Measurements from ENCODE around the gene SIGLEC10. TPM values are rescaled to one million over a fixed set of nuclear protein-coding genes. Genes with fewer than 3 reads are reported as not detected.
"Not testable (repeated sequence)": the region's sequence is repeated elsewhere in the genome, so short reads cannot be mapped to it uniquely, and the experiment has no call there.

Gene SIGLEC10
- total RNA-seq, 5 donors from 2014 or later (not counting 1 experiment from before 2014, with no cell fraction given): 0.67 to 6.7 (median 1.8) TPM

DNA sequence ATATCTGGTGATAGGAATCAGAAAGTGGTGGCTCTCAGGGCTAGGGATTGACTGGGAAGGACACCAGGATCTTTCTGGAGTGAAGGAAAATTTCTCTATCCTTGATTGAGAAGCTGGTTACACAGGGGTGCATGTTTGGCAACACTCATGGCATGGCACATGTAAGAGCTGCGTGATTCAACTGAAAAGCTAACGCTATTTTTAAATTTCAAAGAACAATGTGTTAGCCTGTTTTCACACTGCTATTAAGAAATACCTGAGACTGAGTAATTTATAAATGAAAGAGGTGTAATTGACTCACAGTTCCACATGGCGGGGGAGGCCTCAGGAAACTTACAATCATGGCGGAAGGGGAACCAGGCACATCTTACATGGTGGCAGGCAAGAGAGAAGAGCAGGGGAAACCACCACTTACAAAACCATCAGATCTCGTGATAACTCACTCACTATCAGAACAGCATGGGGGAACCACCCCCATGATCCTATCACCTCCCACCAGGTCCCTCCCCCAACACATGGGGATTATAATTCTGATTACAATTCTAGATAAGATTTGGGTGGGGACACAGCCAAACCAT is 33.4 kb upstream of the SIGLEC10 start:
- Mint-ChIP-seq H3K9me3 (peaks cover 0 to 7% (median 4%) of the 10 kb centered on the region in 3 donors), H3K4me3 (no peak overlapping the region), H3K27me3 (peaks cover 3 to 18% of the 10 kb centered on the region in 2 donors), H3K27ac (no peak overlapping the region), H3K4me1 (peaks cover 18 to 27% (median 25%) of the 10 kb centered on the region in 3 donors), H3K36me3 (no peaks in the 10 kb centered on the region)
- H3K27me3 ChIP-seq (replicated peaks in 1 of 2; ENCODE audit: control insufficient read depth in 2 of 2, extremely low read depth in 1 of 2, insufficient read depth in 2 of 2, low read length in 1 of 2): peaks cover 0 to 15% of the 10 kb centered on the region in 2 experiments
- no peak overlapping the region for H3K27ac ChIP-seq (ENCODE audit: low read length)
- no peak for ATAC-seq (replicated peaks in 1 of 4)
- no peaks in the 10 kb centered on the region for H3K36me3 ChIP-seq (ENCODE audit: control insufficient read depth in 2 of 2, extremely low read depth in 1 of 2, insufficient read depth in 1 of 2, low read length in 1 of 2)
- POLR2A ChIA-PET: no interaction called here
- DNase-seq: no peak
- CTCF ChIA-PET: interaction anchor here in 1 of 2 donors (0.9 kb wide), 1 partner anchor 22 kb away, joined by 3 read pairs; no protein-coding TSS in a partner anchor
- H3K4me3 ChIP-seq (ENCODE audit: control insufficient read depth in 1 of 2, extremely low read depth in 1 of 2, low read length in 1 of 2): no peak overlapping the region
- WGBS (ENCODE audit: insufficient coverage): 83% methylated on average over 1 of the region's 5 CpGs
- H3K4me1 ChIP-seq (ENCODE audit: control insufficient read depth in 1 of 2, extremely low read depth in 1 of 2, insufficient read depth in 2 of 2, low read length in 2 of 2): peaks cover 6 to 12% of the 10 kb centered on the region in 2 experiments
- no peaks in the 10 kb centered on the region for H3K9me3 ChIP-seq

DNA sequence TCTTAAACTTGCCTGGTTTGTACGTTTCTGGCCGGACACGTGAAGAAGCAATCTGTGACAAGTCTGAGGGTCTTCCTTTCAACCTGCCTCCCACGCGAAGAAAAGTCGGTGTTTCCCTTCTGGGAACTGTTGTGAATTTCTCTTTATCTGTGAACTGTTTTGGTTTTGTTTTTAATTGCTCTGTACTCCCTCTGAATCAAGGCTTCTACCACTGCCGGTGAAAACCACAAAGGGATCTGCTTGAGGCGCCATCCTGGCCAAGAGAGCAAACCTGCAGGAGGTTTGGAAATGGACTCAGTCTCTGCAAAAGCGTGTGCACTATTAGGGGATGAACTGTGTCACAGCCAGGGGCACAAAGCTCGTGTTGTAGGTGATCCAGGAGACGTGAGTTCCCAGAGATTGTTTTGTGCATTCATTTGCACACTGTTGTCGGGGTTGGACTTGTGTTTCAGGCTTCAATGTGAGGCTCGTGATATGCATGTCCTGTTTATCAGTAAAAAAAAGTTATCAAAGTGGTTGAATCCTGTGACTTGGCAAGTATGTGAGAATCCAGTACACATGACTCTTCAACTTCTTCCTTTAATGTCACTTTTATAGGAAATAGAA is 31.1 kb upstream of the SIGLEC10 start:
- peaks cover under 1 to 7% of the 10 kb centered on the region in 2 donors for H3K27me3 Mint-ChIP-seq
- H3K4me1 Mint-ChIP-seq: peaks cover 18 to 27% (median 25%) of the 10 kb centered on the region in 3 donors
- H3K4me3 Mint-ChIP-seq: peak overlapping the region; percentile 68 to 72 (median 68)
- Histone ChIP-seq H3K36me3 (ENCODE audit: control insufficient read depth in 2 of 2, extremely low read depth in 1 of 2, insufficient read depth in 1 of 2, low read length in 1 of 2) (no peaks in the 10 kb centered on the region), H3K9me3 (no peaks in the 10 kb centered on the region), H3K4me1 (ENCODE audit: control insufficient read depth in 1 of 2, extremely low read depth in 1 of 2, insufficient read depth in 2 of 2, low read length in 2 of 2) (peaks cover 6 to 12% of the 10 kb centered on the region in 2 experiments), H3K27me3 (replicated peaks in 1 of 2; ENCODE audit: control insufficient read depth in 2 of 2, extremely low read depth in 1 of 2, insufficient read depth in 2 of 2, low read length in 1 of 2) (peaks cover 0 to 6% of the 10 kb centered on the region in 2 experiments), H3K27ac (ENCODE audit: low read length) (no peak overlapping the region), H3K4me3 (ENCODE audit: control insufficient read depth in 1 of 2, extremely low read depth in 1 of 2, low read length in 1 of 2) (no peak overlapping the region)
- ATAC-seq (replicated peaks in 1 of 4) (peak; percentile 50 to 63 (median 58)), DNase-seq (peak in 1 of 35 experiments; percentile 13)
- CTCF ChIA-PET: no interaction called here
- peaks cover 0 to 7% (median 4%) of the 10 kb centered on the region in 3 donors for H3K9me3 Mint-ChIP-seq
- 4% methylated on average over 9 of the region's 13 CpGs for WGBS (ENCODE audit: insufficient coverage)
- peak overlapping the region; percentile 83 to 92 for H3K27ac Mint-ChIP-seq
- POLR2A ChIA-PET: no interaction called here
- H3K36me3 Mint-ChIP-seq: no peaks in the 10 kb centered on the region

DNA sequence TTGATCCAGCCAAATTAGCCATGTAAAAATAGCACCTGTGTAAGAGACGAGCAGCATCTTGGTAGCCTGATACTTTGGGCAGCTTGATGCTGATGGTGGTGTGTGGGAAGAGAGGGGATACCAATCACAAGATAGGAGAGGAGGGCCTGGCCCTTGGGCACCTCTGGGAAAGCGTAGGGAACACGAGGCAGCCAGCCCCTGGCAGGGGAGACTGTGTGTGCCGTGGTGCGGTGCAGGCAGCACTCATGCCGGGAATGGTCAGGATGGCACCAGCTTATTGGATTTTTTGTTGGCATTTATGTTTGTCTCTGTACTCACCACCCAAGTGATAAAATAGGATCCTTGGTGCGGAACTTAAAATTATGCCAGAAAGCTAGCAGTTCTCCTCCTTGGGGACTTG is 30.6 kb upstream of the SIGLEC10 start:
- WGBS (ENCODE audit: insufficient coverage): 84% methylated on average over 7 of the region's 7 CpGs
- H3K27me3 Mint-ChIP-seq: peaks cover 0 to 5% of the 10 kb centered on the region in 2 donors
- CTCF ChIA-PET: no interaction called here
- H3K4me1 Mint-ChIP-seq: peaks cover 19 to 30% (median 25%) of the 10 kb centered on the region in 3 donors
- H3K9me3 ChIP-seq: no peaks in the 10 kb centered on the region
- peak overlapping the region; percentile 68 to 72 (median 68) for H3K4me3 Mint-ChIP-seq
- H3K9me3 Mint-ChIP-seq: peaks cover 0 to 7% (median 4%) of the 10 kb centered on the region in 3 donors
- DNase-seq (no peak), ATAC-seq (replicated peaks in 1 of 4) (no peak)
- H3K27ac Mint-ChIP-seq: peak overlapping the region; percentile 83 to 92
- H3K4me1 ChIP-seq (ENCODE audit: control insufficient read depth in 1 of 2, extremely low read depth in 1 of 2, insufficient read depth in 2 of 2, low read length in 2 of 2): peaks cover 6 to 12% of the 10 kb centered on the region in 2 experiments
- H3K27me3 ChIP-seq (replicated peaks in 1 of 2; ENCODE audit: control insufficient read depth in 2 of 2, extremely low read depth in 1 of 2, insufficient read depth in 2 of 2, low read length in 1 of 2): peaks cover 0 to 6% of the 10 kb centered on the region in 2 experiments
- H3K4me3 ChIP-seq (ENCODE audit: control insufficient read depth in 1 of 2, extremely low read depth in 1 of 2, low read length in 1 of 2): no peak overlapping the region
- H3K36me3 ChIP-seq (ENCODE audit: control insufficient read depth in 2 of 2, extremely low read depth in 1 of 2, insufficient read depth in 1 of 2, low read length in 1 of 2): no peaks in the 10 kb centered on the region
- no peaks in the 10 kb centered on the region for H3K36me3 Mint-ChIP-seq
- POLR2A ChIA-PET: no interaction called here
- no peak overlapping the region for H3K27ac ChIP-seq (ENCODE audit: low read length)

DNA sequence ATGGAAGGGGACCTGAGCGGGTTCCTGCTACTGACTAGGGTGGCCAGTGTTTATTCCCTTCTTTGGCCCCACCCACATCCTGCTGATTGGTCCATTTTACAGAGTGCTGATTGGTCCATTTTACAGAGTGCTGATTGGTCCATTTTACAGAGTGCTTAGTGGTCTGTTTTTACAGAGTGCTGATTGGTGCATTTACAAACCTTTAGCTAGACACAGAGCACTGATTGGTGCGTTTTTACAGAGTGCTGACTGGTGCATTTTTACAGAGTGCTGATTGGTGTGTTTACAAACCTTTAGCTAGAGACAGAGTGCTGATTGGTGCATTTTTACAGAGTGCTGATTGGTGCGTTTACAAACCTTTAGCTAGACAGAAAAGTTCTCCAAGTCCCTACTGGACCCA is 30.1 kb upstream of the SIGLEC10 start:
- H3K27ac Mint-ChIP-seq: peak overlapping the region; percentile 71 to 83
- POLR2A ChIA-PET; H3K9me3 ChIP-seq; H3K27me3 ChIP-seq (replicated peaks in 1 of 2; ENCODE audit: control insufficient read depth in 2 of 2, extremely low read depth in 1 of 2, insufficient read depth in 2 of 2, low read length in 1 of 2); H3K36me3 ChIP-seq (ENCODE audit: control insufficient read depth in 2 of 2, extremely low read depth in 1 of 2, insufficient read depth in 1 of 2, low read length in 1 of 2); ATAC-seq (replicated peaks in 1 of 4); DNase-seq; H3K27ac ChIP-seq (ENCODE audit: low read length); H3K27me3 Mint-ChIP-seq; H3K9me3 Mint-ChIP-seq; H3K4me3 ChIP-seq (ENCODE audit: control insufficient read depth in 1 of 2, extremely low read depth in 1 of 2, low read length in 1 of 2); H3K36me3 Mint-ChIP-seq; CTCF ChIA-PET: not testable (repeated sequence)
- H3K4me1 Mint-ChIP-seq: peaks cover 24 to 35% (median 28%) of the 10 kb centered on the region in 3 donors
- H3K4me1 ChIP-seq (ENCODE audit: control insufficient read depth in 1 of 2, extremely low read depth in 1 of 2, insufficient read depth in 2 of 2, low read length in 2 of 2): peaks cover 6 to 12% of the 10 kb centered on the region in 2 experiments
- peak overlapping the region in 1 of 3 donors; percentile 72 for H3K4me3 Mint-ChIP-seq
- 100% methylated on average over 1 of the region's 3 CpGs for WGBS (ENCODE audit: insufficient coverage)

DNA sequence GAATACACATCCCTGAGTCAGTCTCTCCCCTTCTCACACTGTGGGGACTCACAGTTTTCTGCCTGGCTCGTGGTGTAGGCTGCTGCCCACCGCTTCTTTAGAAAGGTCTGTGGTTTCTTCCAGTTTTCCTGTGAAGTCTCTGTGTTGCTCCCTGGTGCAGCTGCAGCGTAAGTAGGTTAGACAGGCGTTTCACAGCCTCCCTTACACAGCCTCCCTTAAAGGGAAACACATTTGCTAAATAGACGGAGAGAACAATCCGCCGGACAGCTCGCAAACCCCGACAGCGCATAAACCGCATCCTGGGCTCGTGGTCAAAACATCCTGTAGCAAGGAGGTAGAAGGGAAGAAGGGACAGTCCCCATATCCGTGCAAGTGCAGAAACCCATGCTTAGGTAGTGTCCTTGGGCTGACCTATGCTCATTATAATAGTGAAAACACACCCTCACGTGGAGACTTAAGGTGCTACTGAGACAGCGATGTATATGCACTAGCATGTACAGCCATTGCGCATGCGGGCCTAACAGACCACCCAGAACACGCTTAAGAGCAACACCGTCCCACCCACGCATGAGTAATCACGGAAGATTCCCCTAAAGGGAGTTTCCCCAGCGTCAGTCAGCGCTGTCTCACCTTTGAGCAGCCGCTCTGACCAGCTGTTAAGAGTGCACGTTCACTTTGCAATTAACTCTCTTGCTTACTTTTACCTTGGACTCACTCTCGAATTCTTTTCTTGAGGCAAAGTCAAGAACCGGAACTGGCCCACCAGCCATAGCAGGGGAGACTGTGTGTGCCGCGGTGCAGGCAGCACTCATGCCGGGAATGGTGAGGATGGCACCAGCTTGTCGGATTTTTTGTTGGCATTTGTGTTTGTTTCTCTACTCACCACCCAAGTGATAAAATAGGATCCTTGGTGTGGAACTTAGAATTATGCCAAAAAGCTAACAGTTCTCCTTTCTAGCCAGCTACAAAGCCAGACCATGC is 24.3 kb upstream of the SIGLEC10 start:
- no peaks in the 10 kb centered on the region for H3K36me3 Mint-ChIP-seq
- peak overlapping the region; percentile 25 to 54 for H3K4me3 ChIP-seq (ENCODE audit: control insufficient read depth in 1 of 2, extremely low read depth in 1 of 2, low read length in 1 of 2)
- H3K27me3 ChIP-seq (replicated peaks in 1 of 2; ENCODE audit: control insufficient read depth in 2 of 2, extremely low read depth in 1 of 2, insufficient read depth in 2 of 2, low read length in 1 of 2): peaks cover 0 to 7% of the 10 kb centered on the region in 2 experiments
- ATAC-seq (replicated peaks in 1 of 4) (peak; percentile 89 to 93 (median 89)), DNase-seq (peak; percentile 55 to 88 (median 74))
- H3K36me3 ChIP-seq (ENCODE audit: control insufficient read depth in 2 of 2, extremely low read depth in 1 of 2, insufficient read depth in 1 of 2, low read length in 1 of 2): no peaks in the 10 kb centered on the region
- H3K27me3 Mint-ChIP-seq: peaks cover 3 to 4% of the 10 kb centered on the region in 2 donors
- no peaks in the 10 kb centered on the region for H3K9me3 ChIP-seq
- CTCF ChIA-PET: interaction anchor here in 1 of 2 donors (0.5 kb wide), 1 partner anchor 46 kb away, joined by 4 read pairs; no protein-coding TSS in a partner anchor
- peak overlapping the region; percentile 86 for H3K27ac ChIP-seq (ENCODE audit: low read length)
- POLR2A ChIA-PET: no interaction called here
- WGBS (ENCODE audit: insufficient coverage): 1% methylated on average over 11 of the region's 31 CpGs
- H3K9me3 Mint-ChIP-seq: no peaks in the 10 kb centered on the region
- peak overlapping the region; percentile 90 to 96 for H3K27ac Mint-ChIP-seq
- H3K4me1 Mint-ChIP-seq: peaks cover 33 to 51% (median 44%) of the 10 kb centered on the region in 3 donors
- peaks cover 12 to 32% of the 10 kb centered on the region in 2 experiments for H3K4me1 ChIP-seq (ENCODE audit: control insufficient read depth in 1 of 2, extremely low read depth in 1 of 2, insufficient read depth in 2 of 2, low read length in 2 of 2)
- peak overlapping the region; percentile 73 to 83 (median 82) for H3K4me3 Mint-ChIP-seq

Measured in T-cell (primary cell).